ENCODE measurements around the gene FBLN5.

- TF ChIP-seq SP1 (IDR thresholded peaks at IDR 0.05) = no peak
- no peak for TF ChIP-seq REST (IDR thresholded peaks at IDR 0.05)
- no peak for TF ChIP-seq CTCF (IDR thresholded peaks at IDR 0.05; ENCODE audit: low read depth, low read length, missing input control)
- TF ChIP-seq ZBTB33 (IDR thresholded peaks at IDR 0.05) = no peak
- no peak for TF ChIP-seq JUND (IDR thresholded peaks at IDR 0.05)
Measured at GRCh38 chr14:91888641-91889476, 58.6 kb downstream of the FBLN5 start.

All from liver (tissue), 3 donors.